Thyroid gland (tissue), 4 donors: Measurements from ENCODE around the gene SND1.

Experiments used
- POLR2A ChIP-seq, 2 donors: fragments of 450-650 bp; IDR thresholded peaks; one replicate each; pipeline ENCODE4 v1.6.1; 2017; ENCODE audit warnings: antibody characterized with exemption in 2 of 2, mild to moderate bottlenecking in 2 of 2, moderate library complexity in 1 of 2
- TF ChIP-seq, protein P1 (sequence below), 6 experiments: fragments of 200-600 bp in 3 of 6; fragments of 450-650 bp in 3 of 6; sonication (generic) in 3 of 6; IDR thresholded peaks; one replicate each; pipeline ENCODE4 v1.5.1; 2016 to 2019; ENCODE audit warnings: antibody characterized with exemption in 6 of 6, mild to moderate bottlenecking in 2 of 6, inconsistent platforms in 1 of 6, moderate library complexity in 1 of 6

DNA sequence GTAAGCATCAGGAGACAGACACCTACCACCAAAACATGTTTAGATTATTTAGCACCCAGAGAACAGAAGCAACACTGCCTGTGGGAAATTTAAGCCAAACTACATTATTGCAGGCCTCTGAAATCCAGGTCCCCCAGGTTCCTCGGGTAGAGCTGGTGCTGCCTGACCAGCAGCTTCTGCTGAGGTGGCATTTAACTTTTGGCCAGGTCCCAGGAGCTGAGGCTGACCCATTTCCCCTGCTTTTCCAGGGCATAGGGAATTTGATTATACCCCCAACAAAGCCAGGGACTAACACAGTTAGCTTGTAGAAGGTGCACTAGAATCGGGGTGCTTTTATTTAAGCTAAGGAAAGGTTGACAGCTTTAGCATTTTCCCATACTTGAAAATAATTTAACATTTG, 374.6 kb downstream of the SND1 start:
- TF ChIP-seq, protein P1, sequence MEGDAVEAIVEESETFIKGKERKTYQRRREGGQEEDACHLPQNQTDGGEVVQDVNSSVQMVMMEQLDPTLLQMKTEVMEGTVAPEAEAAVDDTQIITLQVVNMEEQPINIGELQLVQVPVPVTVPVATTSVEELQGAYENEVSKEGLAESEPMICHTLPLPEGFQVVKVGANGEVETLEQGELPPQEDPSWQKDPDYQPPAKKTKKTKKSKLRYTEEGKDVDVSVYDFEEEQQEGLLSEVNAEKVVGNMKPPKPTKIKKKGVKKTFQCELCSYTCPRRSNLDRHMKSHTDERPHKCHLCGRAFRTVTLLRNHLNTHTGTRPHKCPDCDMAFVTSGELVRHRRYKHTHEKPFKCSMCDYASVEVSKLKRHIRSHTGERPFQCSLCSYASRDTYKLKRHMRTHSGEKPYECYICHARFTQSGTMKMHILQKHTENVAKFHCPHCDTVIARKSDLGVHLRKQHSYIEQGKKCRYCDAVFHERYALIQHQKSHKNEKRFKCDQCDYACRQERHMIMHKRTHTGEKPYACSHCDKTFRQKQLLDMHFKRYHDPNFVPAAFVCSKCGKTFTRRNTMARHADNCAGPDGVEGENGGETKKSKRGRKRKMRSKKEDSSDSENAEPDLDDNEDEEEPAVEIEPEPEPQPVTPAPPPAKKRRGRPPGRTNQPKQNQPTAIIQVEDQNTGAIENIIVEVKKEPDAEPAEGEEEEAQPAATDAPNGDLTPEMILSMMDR (IDR thresholded peaks at IDR 0.05): no peak
- TF ChIP-seq POLR2A (IDR thresholded peaks at IDR 0.05): no peak
